ENCODE data around the gene TXNRD1.

The TXNRD1 gene

DNA sequence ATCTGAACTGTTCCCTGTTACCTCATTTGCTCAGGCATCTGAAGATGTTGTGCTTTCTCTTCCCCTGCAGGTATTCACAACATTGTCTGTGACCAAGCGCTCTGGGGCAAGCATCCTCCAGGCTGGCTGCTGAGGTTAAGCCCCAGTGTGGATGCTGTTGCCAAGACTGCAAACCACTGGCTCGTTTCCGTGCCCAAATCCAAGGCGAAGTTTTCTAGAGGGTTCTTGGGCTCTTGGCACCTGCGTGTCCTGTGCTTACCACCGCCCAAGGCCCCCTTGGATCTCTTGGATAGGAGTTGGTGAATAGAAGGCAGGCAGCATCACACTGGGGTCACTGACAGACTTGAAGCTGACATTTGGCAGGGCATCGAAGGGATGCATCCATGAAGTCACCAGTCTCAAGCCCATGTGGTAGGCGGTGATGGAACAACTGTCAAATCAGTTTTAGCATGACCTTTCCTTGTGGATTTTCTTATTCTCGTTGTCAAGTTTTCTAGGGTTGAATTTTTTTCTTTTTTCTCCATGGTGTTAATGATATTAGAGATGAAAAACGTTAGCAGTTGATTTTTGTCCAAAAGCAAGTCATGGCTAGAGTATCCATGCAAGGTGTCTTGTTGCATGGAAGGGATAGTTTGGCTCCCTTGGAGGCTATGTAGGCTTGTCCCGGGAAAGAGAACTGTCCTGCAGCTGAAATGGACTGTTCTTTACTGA is 132.9 kb downstream of the TXNRD1 start:
- H3K4me3 ChIP-seq (ENCODE audit: control insufficient read depth, low read depth, low read length) = no peak overlapping the region
- TF ChIP-seq, protein P1, sequence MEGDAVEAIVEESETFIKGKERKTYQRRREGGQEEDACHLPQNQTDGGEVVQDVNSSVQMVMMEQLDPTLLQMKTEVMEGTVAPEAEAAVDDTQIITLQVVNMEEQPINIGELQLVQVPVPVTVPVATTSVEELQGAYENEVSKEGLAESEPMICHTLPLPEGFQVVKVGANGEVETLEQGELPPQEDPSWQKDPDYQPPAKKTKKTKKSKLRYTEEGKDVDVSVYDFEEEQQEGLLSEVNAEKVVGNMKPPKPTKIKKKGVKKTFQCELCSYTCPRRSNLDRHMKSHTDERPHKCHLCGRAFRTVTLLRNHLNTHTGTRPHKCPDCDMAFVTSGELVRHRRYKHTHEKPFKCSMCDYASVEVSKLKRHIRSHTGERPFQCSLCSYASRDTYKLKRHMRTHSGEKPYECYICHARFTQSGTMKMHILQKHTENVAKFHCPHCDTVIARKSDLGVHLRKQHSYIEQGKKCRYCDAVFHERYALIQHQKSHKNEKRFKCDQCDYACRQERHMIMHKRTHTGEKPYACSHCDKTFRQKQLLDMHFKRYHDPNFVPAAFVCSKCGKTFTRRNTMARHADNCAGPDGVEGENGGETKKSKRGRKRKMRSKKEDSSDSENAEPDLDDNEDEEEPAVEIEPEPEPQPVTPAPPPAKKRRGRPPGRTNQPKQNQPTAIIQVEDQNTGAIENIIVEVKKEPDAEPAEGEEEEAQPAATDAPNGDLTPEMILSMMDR (conservative IDR thresholded peaks at IDR 0.05; ENCODE audit: control insufficient read depth, insufficient read depth, low read depth, low read length) = no peak
- no peak for DNase-seq (ENCODE audit: low read depth)

DNA sequence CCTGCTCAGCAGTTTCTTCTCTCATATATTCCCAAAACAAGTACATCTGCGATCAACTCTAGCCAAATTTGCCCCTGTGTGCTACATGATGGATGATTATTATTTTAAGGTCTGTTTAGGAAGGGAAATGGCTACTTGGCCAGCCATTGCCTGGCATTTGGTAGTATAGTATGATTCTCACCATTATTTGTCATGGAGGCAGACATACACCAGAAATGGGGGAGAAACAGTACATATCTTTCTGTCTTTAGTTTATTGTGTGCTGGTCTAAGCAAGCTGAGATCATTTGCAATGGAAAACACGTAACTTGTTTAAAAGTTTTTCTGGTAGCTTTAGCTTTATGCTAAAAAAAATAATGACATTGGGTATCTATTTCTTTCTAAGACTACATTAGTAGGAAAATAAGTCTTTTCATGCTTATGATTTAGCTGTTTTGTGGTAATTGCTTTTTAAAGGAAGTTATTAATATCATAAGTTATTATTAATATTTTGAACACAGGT is 133.5 kb downstream of the TXNRD1 start:
- no peak for DNase-seq (ENCODE audit: low read depth)
- TF ChIP-seq, protein P1 (conservative IDR thresholded peaks at IDR 0.05; ENCODE audit: control insufficient read depth, insufficient read depth, low read depth, low read length) = no peak
- H3K4me3 ChIP-seq (ENCODE audit: control insufficient read depth, low read depth, low read length) = no peak overlapping the region

DNA sequence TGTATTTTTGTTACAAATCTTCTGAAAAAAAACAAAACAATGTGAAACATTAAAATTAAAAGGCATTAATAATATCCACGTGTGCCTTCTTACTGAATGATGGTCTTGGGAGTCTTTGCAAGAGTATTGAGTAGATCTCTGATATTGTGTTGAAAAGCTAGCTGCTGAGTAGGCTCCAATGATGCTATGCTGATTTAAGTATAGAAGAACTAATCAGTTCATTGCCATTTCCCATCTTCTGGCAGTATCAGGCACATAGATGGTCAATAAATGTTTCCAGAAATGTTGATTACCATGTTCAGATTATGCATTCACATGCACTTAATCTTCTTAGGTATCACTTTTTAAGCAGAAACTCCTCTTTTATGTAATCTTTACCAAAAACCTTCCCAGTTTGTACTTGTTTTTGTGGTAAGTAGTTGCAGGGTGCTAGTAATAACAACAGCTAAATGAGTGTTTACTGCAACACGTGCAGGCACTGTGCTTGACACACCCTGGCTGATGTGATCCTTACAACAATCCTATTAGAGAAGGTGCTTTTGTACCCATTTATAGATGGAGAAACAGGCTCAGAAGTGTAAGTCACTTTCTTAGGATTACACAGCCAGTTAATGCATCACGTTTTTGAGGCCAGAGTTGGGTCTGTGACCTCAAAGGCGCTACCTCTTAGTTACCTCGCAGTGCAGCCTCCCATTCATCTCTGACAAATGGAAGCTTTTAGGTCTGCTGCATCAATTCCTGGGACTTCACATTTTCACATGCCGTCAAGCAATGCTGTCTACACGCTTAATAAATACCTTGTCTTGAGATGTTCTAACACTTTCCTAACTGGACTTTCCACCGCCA is 134.9 kb downstream of the TXNRD1 start:
- DNase-seq (ENCODE audit: low read depth) = no peak
- TF ChIP-seq, protein P1 (conservative IDR thresholded peaks at IDR 0.05; ENCODE audit: control insufficient read depth, insufficient read depth, low read depth, low read length) = no peak
- no peak overlapping the region for H3K4me3 ChIP-seq (ENCODE audit: control insufficient read depth, low read depth, low read length)

DNA sequence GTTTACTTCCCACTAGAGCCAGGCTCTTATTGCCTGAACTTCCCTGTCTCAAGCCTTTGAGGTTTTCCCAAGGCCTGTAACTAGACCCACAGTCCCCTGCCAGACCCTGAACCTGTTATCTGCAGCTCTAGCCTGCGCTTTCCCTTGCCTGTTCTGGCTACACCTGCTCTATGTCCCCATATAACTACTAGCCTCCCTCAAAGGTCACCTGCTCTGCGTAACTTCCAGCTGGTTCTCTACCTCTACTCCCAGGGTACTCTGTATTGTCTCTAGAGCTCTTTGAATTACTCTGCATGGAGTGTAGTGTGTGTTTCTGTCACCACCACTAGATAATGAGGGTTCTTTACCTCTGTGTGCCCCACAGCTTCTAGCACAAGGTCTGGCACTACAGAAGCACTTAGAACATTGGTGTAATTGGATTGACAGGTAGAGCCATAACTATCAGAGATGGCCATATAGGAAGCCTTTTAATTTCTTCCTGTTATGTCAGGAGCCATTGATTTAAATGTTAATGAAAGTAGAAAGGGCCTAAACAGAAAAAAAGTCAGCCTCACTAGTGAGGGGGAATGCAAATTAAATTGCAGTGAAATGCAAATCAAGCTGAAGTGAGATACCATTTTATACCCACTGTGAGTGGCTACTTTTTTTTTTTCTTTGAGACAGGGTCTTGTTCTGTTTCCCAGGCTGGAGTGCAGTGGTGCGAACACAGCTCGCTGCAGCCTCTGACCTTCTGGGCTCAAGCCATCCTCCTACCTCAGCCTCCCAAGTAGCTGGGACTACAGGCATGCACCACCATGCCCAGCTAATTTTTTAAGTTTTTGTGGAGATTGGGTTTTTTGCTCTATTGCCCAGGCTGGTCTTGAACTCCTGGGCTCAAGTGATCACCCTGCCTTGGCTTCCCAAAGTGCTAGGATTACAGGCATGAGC is 135.7 kb downstream of the TXNRD1 start:
- no peak for DNase-seq (ENCODE audit: low read depth)
- TF ChIP-seq, protein P1 (conservative IDR thresholded peaks at IDR 0.05; ENCODE audit: control insufficient read depth, insufficient read depth, low read depth, low read length) = no peak
- H3K4me3 ChIP-seq (ENCODE audit: control insufficient read depth, low read depth, low read length) = no peak overlapping the region

DNA sequence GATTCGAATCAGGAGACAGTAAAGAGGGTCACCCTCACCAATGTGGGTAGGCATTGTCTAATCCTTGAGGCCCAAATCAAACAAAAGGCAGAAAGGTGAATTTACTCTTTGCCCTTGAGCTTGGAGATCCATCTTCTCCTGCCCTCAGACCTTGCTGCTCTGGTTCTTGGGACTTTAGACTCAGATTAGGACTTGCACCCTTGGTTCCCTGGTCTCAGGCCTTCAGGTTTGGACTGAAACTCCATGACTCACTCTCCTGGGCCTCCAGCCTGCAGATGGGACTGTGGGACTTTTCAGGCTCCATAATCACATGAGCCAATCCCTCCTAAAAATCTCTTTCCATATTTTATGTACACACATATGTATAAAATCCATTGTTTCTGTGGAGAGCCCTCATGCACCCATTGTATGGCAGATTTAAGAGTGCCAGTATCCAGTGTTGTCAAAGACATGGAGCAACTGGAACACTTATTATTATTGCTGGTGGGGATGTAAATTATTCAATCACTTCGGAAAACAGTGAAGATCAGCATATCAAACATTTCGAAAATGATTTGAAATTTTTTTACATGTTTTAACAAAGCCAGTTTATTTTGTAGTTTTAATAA is 136.6 kb downstream of the TXNRD1 start:
- no peak overlapping the region for H3K4me3 ChIP-seq (ENCODE audit: control insufficient read depth, low read depth, low read length)
- TF ChIP-seq, protein P1 (conservative IDR thresholded peaks at IDR 0.05; ENCODE audit: control insufficient read depth, insufficient read depth, low read depth, low read length) = no peak
- peak; percentile 58 for DNase-seq (ENCODE audit: low read depth)
